DOHH2 (cell line): ENCODE results near the gene STPG1.

ENCODE experiments used
- H3F3A ChIP-seq: fragments of 200-600 bp; sonication (generic), shearing (Covaris generic); 2 replicates; pipeline ENCODE4 v1.6.0; 2016; ENCODE audit warnings: antibody characterized with exemption, mild to moderate bottlenecking; ENCODE audit not compliant: control insufficient read depth, insufficient read depth
- H3K27ac ChIP-seq: fragments of 200-600 bp; sonication (generic); 2 replicates; pipeline ENCODE4 v1.5.1; 2014; ENCODE audit warnings: low read depth, mild to moderate bottlenecking, low read length, moderate library complexity
- H3K27me3 ChIP-seq: fragments of 200-600 bp; sonication (generic); 2 replicates; pipeline ENCODE4 v1.6.1; 2014; ENCODE audit warnings: mild to moderate bottlenecking, low read length, mixed read lengths; ENCODE audit not compliant: control insufficient read depth
- H3K36me3 ChIP-seq: fragments of 200-600 bp; sonication (generic); 2 replicates; pipeline ENCODE4 v1.6.1; 2014; ENCODE audit warnings: mild to moderate bottlenecking, low read length, moderate library complexity, mixed read lengths; ENCODE audit not compliant: control insufficient read depth
- H3K4me1 ChIP-seq: fragments of 200-600 bp; sonication (generic); 2 replicates; pipeline ENCODE4 v1.6.1; 2014; ENCODE audit warnings: mild to moderate bottlenecking, low read length, mixed read lengths; ENCODE audit not compliant: control insufficient read depth
- H3K4me2 ChIP-seq: fragments of 200-600 bp; sonication (generic); 2 replicates; pipeline ENCODE4 v1.6.0; 2014; ENCODE audit warnings: mild to moderate bottlenecking, low read length, moderate library complexity
- H3K4me3 ChIP-seq: fragments of 200-600 bp; sonication (generic); 2 replicates; pipeline ENCODE4 v1.5.1; 2014; ENCODE audit warnings: mild to moderate bottlenecking, low read length, mixed read lengths
- H3K79me2 ChIP-seq: fragments of 200-600 bp; sonication (generic); 2 replicates; pipeline ENCODE4 v1.6.1; 2014; ENCODE audit warnings: mild to moderate bottlenecking, low read length, mixed read lengths; ENCODE audit not compliant: control insufficient read depth
- H3K9me2 ChIP-seq: fragments of 200-600 bp; sonication (generic); replicated peaks from 2 replicates; pipeline ENCODE4 v1.6.1; 2014; ENCODE audit warnings: mild to moderate bottlenecking, low read length, mixed read lengths; ENCODE audit not compliant: control insufficient read depth
- H3K9me3 ChIP-seq: fragments of 200-600 bp; sonication (generic); 2 replicates; pipeline ENCODE4 v1.6.1; 2014; ENCODE audit warnings: antibody characterized with exemption, low read length, mixed read lengths; ENCODE audit not compliant: control insufficient read depth, insufficient read depth
- H4K20me1 ChIP-seq: fragments of 200-600 bp; sonication (generic); 2 replicates; pipeline ENCODE4 v1.6.0; 2014; ENCODE audit warnings: low read depth, mild to moderate bottlenecking, antibody characterized with exemption, low read length, moderate library complexity; ENCODE audit not compliant: control insufficient read depth, insufficient read depth
- CTCF ChIP-seq: fragments of 200-600 bp; sonication (generic); IDR thresholded peaks from one replicate; pipeline ENCODE4 v1.5.1; 2014; ENCODE audit warnings: antibody characterized with exemption, mild to moderate bottlenecking, low read depth, low read length; ENCODE audit not compliant: poor library complexity, severe bottlenecking
- EZH2phosphoT487 ChIP-seq: fragments of 200-600 bp; sonication (generic); IDR thresholded peaks from 2 replicates; pipeline ENCODE4 v1.6.1; 2017; ENCODE audit warnings: borderline replicate concordance, mild to moderate bottlenecking, antibody characterized with exemption, low read length, moderate library complexity, mixed read lengths

STPG1 gene

GRCh38 chr1:24316645-24317044 is 96.9 kb downstream of the STPG1 start:
- H3K27ac ChIP-seq, result no peak overlapping the region
- H3K9me2 ChIP-seq, result no peaks in the 10 kb centered on the region
- H3K4me3 ChIP-seq, result no peak overlapping the region
- H3K36me3 ChIP-seq, result no peaks in the 10 kb centered on the region
- no peaks in the 10 kb centered on the region; the same call in 1 of the 2 replicates for H4K20me1 ChIP-seq
- no peak overlapping the region for H3K4me2 ChIP-seq
- peaks cover 35% of the 10 kb centered on the region for H3K4me1 ChIP-seq
- no peaks in the 10 kb centered on the region for H3K9me3 ChIP-seq
- H3K79me2 ChIP-seq, result no peaks in the 10 kb centered on the region
- TF ChIP-seq EZH2phosphoT487 (no peak), CTCF (no peak)
- H3K27me3 ChIP-seq, result peaks cover 69% of the 10 kb centered on the region
- H3F3A ChIP-seq, result 0 out of 2 replicates have a peak, but pooled peaks cover 6% of the 10 kb centered on the region

- TF ChIP-seq EZH2phosphoT487, result no peak; the same call in 1 of the 2 replicates
- TF ChIP-seq CTCF, result no peak
- no peaks in the 10 kb centered on the region; the same call in 1 of the 2 replicates for H4K20me1 ChIP-seq
- no peak overlapping the region for H3K4me2 ChIP-seq
- H3K4me3 ChIP-seq, result no peak overlapping the region
- H3K79me2 ChIP-seq, result no peaks in the 10 kb centered on the region
- no peak overlapping the region for H3K27ac ChIP-seq
- H3K9me2 ChIP-seq, result no peaks in the 10 kb centered on the region
- no peaks in the 10 kb centered on the region for H3K9me3 ChIP-seq
- no peaks in the 10 kb centered on the region for H3K36me3 ChIP-seq
- H3K4me1 ChIP-seq, result peaks cover 29% of the 10 kb centered on the region
- H3F3A ChIP-seq, result no peaks in the 10 kb centered on the region
- peaks cover 56% of the 10 kb centered on the region for H3K27me3 ChIP-seq
Observed at GRCh38 chr1:24315391-24315790, 98.2 kb downstream of the STPG1 start.

- H3K27me3 ChIP-seq, result peaks cover 22% of the 10 kb centered on the region
- H3K36me3 ChIP-seq, result no peaks in the 10 kb centered on the region
- no peaks in the 10 kb centered on the region for H3K79me2 ChIP-seq
- no peaks in the 10 kb centered on the region for H4K20me1 ChIP-seq
- no peak for TF ChIP-seq EZH2phosphoT487
- TF ChIP-seq CTCF, result no peak
- no peak overlapping the region for H3K4me3 ChIP-seq
- H3F3A ChIP-seq, result no peaks in the 10 kb centered on the region
- peaks cover 9% of the 10 kb centered on the region for H3K4me1 ChIP-seq
- no peak overlapping the region for H3K27ac ChIP-seq
- no peaks in the 10 kb centered on the region for H3K9me3 ChIP-seq
- H3K4me2 ChIP-seq, result no peak overlapping the region
- no peaks in the 10 kb centered on the region for H3K9me2 ChIP-seq
Observed at GRCh38 chr1:24311741-24312140, 101.8 kb downstream of the STPG1 start.
